PC-3 (cell line): Measurements from ENCODE around the gene COG8. TPM values are rescaled to one million over a fixed set of nuclear protein-coding genes. Genes with fewer than 3 reads are reported as not detected.

Source experiments
- ATAC-seq: fragments of 200-7000 bp; cut with Tn5 transposase; 2 replicates; pipeline ENCODE4 v1.9.1; 2020; ENCODE audit warnings: mild to moderate bottlenecking, moderate library complexity
- Bru-seq: library from RNA; stranded (reverse); fragments of 400-500 nt; gene quantifications from one replicate; lab custom pipeline; 2021; lab: Mats Ljungman, UMichigan
- BruChase-seq, 2 experiments: library from RNA; stranded (reverse); fragments of 400-500 nt; gene quantifications; one replicate each; lab custom pipeline; 2021; lab: Mats Ljungman, UMichigan
- BruUV-seq: library from RNA; stranded (reverse); fragments of 400-500 nt; replicated peaks from 2 replicates; lab custom pipeline; 2021; lab: Mats Ljungman, UMichigan
- CTCF ChIA-PET: fragments of 300-600 bp; sonication (Branson Sonifier 250); formaldehyde crosslinking; loops from one replicate; lab custom pipeline; 2022; ENCODE audit warnings: antibody characterized with exemption; lab: Charles Lee
- POLR2A ChIA-PET: fragments of 300-600 bp; sonication (Branson Sonifier 250); formaldehyde crosslinking; loops from one replicate; lab custom pipeline; 2022; ENCODE audit warnings: antibody characterized with exemption; ENCODE audit not compliant: unreplicated experiment; lab: Charles Lee
- DNase-seq: peaks from one replicate; pipeline ENCODE4 v3.0.0-alpha.2; 2015
- H2AFZ ChIP-seq: fragments of 300-600 bp; sonication (generic); 2 replicates; pipeline ENCODE4 v1.6.0; 2016; ENCODE audit warnings: antibody characterized with exemption, low read length
- H3F3A ChIP-seq: fragments of 300-600 bp; sonication (generic); one replicate; pipeline ENCODE4 v1.6.0; 2017; ENCODE audit warnings: antibody characterized with exemption, low read length, control low read depth, mild to moderate bottlenecking; ENCODE audit not compliant: unreplicated experiment
- H3K27ac ChIP-seq: fragments of 300-600 bp; sonication (generic); 2 replicates; pipeline ENCODE4 v1.5.1; 2016; ENCODE audit warnings: mild to moderate bottlenecking, low read length
- H3K27me3 ChIP-seq: fragments of 300-600 bp; sonication (generic); 2 replicates; pipeline ENCODE4 v1.6.1; 2016; ENCODE audit warnings: low read length, mixed read lengths
- H3K36me3 ChIP-seq: fragments of 300-600 bp; sonication (generic); 2 replicates; pipeline ENCODE4 v1.6.1; 2016; ENCODE audit warnings: low read depth, mixed run types, low read length, mixed read lengths
- H3K4me1 ChIP-seq: fragments of 300-600 bp; sonication (generic); 2 replicates; pipeline ENCODE4 v1.5.1; 2016; ENCODE audit warnings: low read length; ENCODE audit not compliant: insufficient read depth
- H3K4me2 ChIP-seq: fragments of 300-600 bp; sonication (generic); 2 replicates; pipeline ENCODE4 v1.6.0; 2016; ENCODE audit warnings: low read length
- H3K4me3 ChIP-seq: fragments of 300-600 bp; sonication (generic); 2 replicates; pipeline ENCODE4 v1.5.1; 2016; ENCODE audit warnings: mild to moderate bottlenecking, low read length, mixed read lengths
- H3K79me2 ChIP-seq: fragments of 300-600 bp; sonication (generic); 2 replicates; pipeline ENCODE4 v1.6.1; 2017; ENCODE audit warnings: low read length, mixed read lengths
- H3K9ac ChIP-seq: fragments of 300-600 bp; sonication (generic); 2 replicates; pipeline ENCODE4 v1.6.0; 2016; ENCODE audit warnings: mild to moderate bottlenecking, low read length
- H3K9me2 ChIP-seq: fragments of 300-600 bp; sonication (generic); replicated peaks from 2 replicates; pipeline ENCODE4 v1.6.1; 2016; ENCODE audit warnings: mixed run types, low read length, mixed read lengths
- H3K9me3 ChIP-seq: fragments of 300-600 bp; sonication (generic); 2 replicates; pipeline ENCODE4 v1.6.1; 2016; ENCODE audit warnings: low read length, mixed read lengths
- H4K20me1 ChIP-seq: fragments of 300-600 bp; sonication (generic); 2 replicates; pipeline ENCODE4 v1.6.1; 2016; ENCODE audit warnings: low read length, mixed read lengths
- EZH2 ChIP-seq: fragments of 300-600 bp; sonication (generic); IDR thresholded peaks from one replicate; pipeline ENCODE4 v1.6.1; 2017; ENCODE audit warnings: antibody characterized with exemption, mild to moderate bottlenecking, low read length; ENCODE audit not compliant: unreplicated experiment
- EZH2phosphoT487 ChIP-seq: fragments of 300-600 bp; sonication (generic); IDR thresholded peaks from 2 replicates; pipeline ENCODE4 v1.6.1; 2018; ENCODE audit warnings: mild to moderate bottlenecking, antibody characterized with exemption, low read length, borderline replicate concordance
- intact Hi-C: fragments of 100-400 bp; cut with micrococcal nuclease; formaldehyde crosslinking; loops from 2 replicates; pipeline ENCODE4 v1.9.0; 2023
- long read RNA-seq: library from polyadenylated mRNA; unstranded; transcript quantifications from one replicate; pipeline ENCODE4 v2.0.0, GENCODE V29; 2021; ENCODE audit not compliant: unreplicated experiment
- total RNA-seq: library from RNA; depleted of rRNA; stranded (reverse); fragments of >200 nt; gene quantifications from 2 replicates; pipeline ENCODE4 v1.2.3, GENCODE V29; 2014; rRNA removed
- TF ChIP-seq, protein P1 (sequence below): fragments of 300-600 bp; sonication (generic); conservative IDR thresholded peaks from 2 replicates; pipeline ENCODE4 v1.5.1; 2017; ENCODE audit warnings: antibody characterized with exemption, low read depth, mild to moderate bottlenecking, low read length

The COG8 gene, protein sequence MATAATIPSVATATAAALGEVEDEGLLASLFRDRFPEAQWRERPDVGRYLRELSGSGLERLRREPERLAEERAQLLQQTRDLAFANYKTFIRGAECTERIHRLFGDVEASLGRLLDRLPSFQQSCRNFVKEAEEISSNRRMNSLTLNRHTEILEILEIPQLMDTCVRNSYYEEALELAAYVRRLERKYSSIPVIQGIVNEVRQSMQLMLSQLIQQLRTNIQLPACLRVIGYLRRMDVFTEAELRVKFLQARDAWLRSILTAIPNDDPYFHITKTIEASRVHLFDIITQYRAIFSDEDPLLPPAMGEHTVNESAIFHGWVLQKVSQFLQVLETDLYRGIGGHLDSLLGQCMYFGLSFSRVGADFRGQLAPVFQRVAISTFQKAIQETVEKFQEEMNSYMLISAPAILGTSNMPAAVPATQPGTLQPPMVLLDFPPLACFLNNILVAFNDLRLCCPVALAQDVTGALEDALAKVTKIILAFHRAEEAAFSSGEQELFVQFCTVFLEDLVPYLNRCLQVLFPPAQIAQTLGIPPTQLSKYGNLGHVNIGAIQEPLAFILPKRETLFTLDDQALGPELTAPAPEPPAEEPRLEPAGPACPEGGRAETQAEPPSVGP
- total RNA-seq (27.2 and 29.5 TPM in 2 replicates), Bru-seq, nascent RNA (percentile 81 among the genes with signal in this experiment), BruChase-seq, experiment 1, labeled RNA remaining after a 6-hour chase (percentile 93 among the genes with signal in this experiment), BruChase-seq, experiment 2, labeled RNA remaining after a 2-hour chase (percentile 93 among the genes with signal in this experiment)
- long read RNA-seq, full-length matches to known transcripts = 53 of 102 reads
- long read RNA-seq, partial matches to known transcripts = 28 of 102 reads
- long read RNA-seq, other reads (novel, unspliced or antisense) = 21 of 102 reads

DNA sequence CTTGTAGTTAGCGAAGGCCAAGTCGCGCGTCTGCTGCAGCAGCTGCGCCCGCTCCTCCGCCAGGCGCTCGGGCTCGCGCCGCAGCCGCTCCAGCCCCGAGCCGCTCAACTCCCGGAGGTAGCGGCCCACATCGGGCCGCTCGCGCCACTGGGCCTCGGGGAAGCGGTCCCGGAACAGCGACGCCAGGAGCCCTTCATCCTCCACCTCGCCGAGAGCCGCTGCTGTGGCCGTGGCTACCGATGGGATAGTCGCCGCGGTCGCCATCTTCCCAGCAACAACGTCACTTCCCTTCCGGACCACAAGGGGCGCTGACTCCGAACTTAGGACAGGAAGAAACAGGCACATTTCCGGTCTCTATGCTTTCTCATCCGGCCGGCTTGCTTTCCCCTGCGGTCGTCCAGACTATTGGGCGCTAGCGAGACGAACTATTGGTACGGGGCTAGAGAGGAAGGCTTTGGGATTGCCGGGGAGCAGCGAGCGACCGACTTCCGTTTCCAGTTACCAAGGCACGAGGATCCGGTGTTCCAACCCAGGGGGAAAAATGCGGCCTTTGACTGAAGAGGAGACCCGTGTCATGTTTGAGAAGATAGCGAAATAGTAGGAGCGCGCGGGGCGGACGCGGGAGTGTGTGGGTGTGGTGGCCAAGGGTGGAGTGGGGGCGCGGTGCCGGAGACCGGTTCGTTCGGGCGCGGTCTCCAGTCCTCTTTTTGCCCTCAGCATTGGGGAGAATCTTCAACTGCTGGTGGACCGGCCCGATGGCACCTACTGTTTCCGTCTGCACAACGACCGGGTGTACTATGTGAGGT is at the start of gene COG8, which contains the start of gene NIP7:
Gene COG8, minus strand, starts transcription at position 276 of the 806 bp plus-strand sequence. Its CDS starts 12 bp downstream, at position 264.
Gene NIP7, plus strand, starts transcription at position 484 of the 806 bp plus-strand sequence. Its CDS starts 58 bp downstream, at position 542.
- TF ChIP-seq, protein P1, sequence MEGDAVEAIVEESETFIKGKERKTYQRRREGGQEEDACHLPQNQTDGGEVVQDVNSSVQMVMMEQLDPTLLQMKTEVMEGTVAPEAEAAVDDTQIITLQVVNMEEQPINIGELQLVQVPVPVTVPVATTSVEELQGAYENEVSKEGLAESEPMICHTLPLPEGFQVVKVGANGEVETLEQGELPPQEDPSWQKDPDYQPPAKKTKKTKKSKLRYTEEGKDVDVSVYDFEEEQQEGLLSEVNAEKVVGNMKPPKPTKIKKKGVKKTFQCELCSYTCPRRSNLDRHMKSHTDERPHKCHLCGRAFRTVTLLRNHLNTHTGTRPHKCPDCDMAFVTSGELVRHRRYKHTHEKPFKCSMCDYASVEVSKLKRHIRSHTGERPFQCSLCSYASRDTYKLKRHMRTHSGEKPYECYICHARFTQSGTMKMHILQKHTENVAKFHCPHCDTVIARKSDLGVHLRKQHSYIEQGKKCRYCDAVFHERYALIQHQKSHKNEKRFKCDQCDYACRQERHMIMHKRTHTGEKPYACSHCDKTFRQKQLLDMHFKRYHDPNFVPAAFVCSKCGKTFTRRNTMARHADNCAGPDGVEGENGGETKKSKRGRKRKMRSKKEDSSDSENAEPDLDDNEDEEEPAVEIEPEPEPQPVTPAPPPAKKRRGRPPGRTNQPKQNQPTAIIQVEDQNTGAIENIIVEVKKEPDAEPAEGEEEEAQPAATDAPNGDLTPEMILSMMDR = peak; percentile 62
- no peak for TF ChIP-seq EZH2phosphoT487
- TF ChIP-seq EZH2 = no peak
- Histone ChIP-seq H3K4me1 (peaks cover 23% of the 10 kb centered on the region), H3K9me2 (no peaks in the 10 kb centered on the region), H3K27ac (peak within 1 kb of the TSS; percentile 70), H4K20me1 (no peaks in the 10 kb centered on the region), H3K9ac (peak within 1 kb of the TSS; percentile 99), H3K9me3 (no peaks in the 10 kb centered on the region), H2AFZ (peak within 1 kb of the TSS; percentile 61), H3K79me2 (peaks cover 57% of the 10 kb centered on the region), H3K27me3 (no peaks in the 10 kb centered on the region), H3K36me3 (peaks cover 29% of the 10 kb centered on the region), H3K4me3 (peak within 1 kb of the TSS; percentile 83), H3F3A (no peaks in the 10 kb centered on the region), H3K4me2 (peak within 1 kb of the TSS; percentile 88)
- CTCF ChIA-PET = interaction anchor here (0.6 kb wide), 1 partner anchor 45 kb away, joined by 3 read pairs; no protein-coding TSS in a partner anchor
- peak; percentile 97 for DNase-seq
- POLR2A ChIA-PET = no interaction called here
- intact Hi-C loops = loop anchor here (1.0 kb wide), 2 partner anchors 28 to 274 kb away; partner anchors contain the start of gene VPS4A
- ATAC-seq = peak; percentile 97
- TSS peak; percentile 77 for BruUV-seq

DNA sequence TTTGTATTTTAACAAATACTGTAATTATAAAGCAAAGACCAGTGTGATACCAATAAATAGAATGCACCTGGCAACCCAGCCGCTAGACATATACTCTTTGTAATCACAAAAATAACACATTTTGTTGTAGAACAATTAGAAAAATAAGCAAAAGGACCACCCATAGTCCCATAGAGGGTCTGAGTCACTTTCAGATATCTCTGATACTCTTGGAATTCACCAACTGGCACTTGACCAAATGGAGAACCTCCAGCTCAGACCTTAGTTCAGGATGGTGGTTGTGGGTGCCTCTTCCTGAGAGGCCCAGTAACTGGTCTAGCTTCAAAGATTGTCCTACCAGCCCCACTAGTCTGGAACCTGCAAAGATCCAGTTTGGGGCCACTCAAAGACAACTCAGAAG is 47.2 kb upstream of the COG8 start:
- ATAC-seq = no peak
- Histone ChIP-seq H3F3A (no peaks in the 10 kb centered on the region), H4K20me1 (no peaks in the 10 kb centered on the region), H2AFZ (peak overlapping the region; percentile 86; the same call in 1 of the 2 replicates), H3K27me3 (no peaks in the 10 kb centered on the region), H3K36me3 (peaks cover 20% of the 10 kb centered on the region), H3K4me1 (peaks cover 8% of the 10 kb centered on the region), H3K4me2 (peak overlapping the region; percentile 64; the same call in 1 of the 2 replicates), H3K9me3 (no peaks in the 10 kb centered on the region), H3K9me2 (no peaks in the 10 kb centered on the region), H3K27ac (no peak overlapping the region), H3K4me3 (peak overlapping the region; percentile 87; the same call in 1 of the 2 replicates), H3K79me2 (peaks cover 39% of the 10 kb centered on the region), H3K9ac (no peak overlapping the region)
- intact Hi-C loops = no loop called here
- ChIA-PET POLR2A (no interaction called here), CTCF (no interaction called here)
- no TSS peak for BruUV-seq
- no peak for DNase-seq
- no peak for TF ChIP-seq EZH2phosphoT487
- TF ChIP-seq, protein P1 = no peak
- no peak for TF ChIP-seq EZH2
